Measurements from ENCODE around the gene BTBD19.

DNA sequence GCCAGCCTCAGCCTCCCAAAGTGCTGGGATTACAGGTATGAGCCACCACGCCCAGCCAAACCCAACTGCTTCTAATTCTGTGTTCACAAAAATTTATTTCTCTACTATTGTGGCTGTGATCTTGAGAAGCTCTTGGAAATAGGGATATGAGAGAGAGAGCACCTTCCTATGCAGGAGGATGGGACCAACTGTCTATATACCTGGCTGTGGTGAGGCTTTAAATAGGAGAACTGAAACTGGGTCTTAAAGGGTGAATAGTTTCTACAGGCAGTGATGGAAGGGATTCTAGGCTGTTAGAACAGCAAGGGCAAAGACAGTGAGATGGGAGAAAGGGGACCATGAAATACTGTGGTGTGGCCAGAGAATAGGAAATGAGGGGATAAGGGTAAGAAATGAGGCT, 43.0 kb downstream of the BTBD19 start:
- TF ChIP-seq, protein P1, sequence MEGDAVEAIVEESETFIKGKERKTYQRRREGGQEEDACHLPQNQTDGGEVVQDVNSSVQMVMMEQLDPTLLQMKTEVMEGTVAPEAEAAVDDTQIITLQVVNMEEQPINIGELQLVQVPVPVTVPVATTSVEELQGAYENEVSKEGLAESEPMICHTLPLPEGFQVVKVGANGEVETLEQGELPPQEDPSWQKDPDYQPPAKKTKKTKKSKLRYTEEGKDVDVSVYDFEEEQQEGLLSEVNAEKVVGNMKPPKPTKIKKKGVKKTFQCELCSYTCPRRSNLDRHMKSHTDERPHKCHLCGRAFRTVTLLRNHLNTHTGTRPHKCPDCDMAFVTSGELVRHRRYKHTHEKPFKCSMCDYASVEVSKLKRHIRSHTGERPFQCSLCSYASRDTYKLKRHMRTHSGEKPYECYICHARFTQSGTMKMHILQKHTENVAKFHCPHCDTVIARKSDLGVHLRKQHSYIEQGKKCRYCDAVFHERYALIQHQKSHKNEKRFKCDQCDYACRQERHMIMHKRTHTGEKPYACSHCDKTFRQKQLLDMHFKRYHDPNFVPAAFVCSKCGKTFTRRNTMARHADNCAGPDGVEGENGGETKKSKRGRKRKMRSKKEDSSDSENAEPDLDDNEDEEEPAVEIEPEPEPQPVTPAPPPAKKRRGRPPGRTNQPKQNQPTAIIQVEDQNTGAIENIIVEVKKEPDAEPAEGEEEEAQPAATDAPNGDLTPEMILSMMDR (IDR thresholded peaks at IDR 0.05 in 2 of 3, conservative IDR thresholded peaks at IDR 0.05 in 1 of 3; ENCODE audit: insufficient read depth in 2 of 3, low read depth in 1 of 3, low read length in 3 of 3), result no peak
- no peak for TF ChIP-seq POLR2AphosphoS5 (IDR thresholded peaks at IDR 0.05; ENCODE audit: control insufficient read depth, insufficient read depth, low read depth, low read length)
- TF ChIP-seq KDM1A (IDR thresholded peaks at IDR 0.05), result no peak
- no peak for TF ChIP-seq PRPF4 (IDR thresholded peaks at IDR 0.05; ENCODE audit: insufficient read depth, low read depth, low read length, poor library complexity, severe bottlenecking)
- no peak for TF ChIP-seq KLF1 (tag; IDR thresholded peaks at IDR 0.05)
- TF ChIP-seq RAD21 (CRISPR knock-in tag; conservative IDR thresholded peaks at IDR 0.05 in 1 of 2, IDR thresholded peaks at IDR 0.05 in 1 of 2), result no peak
- no peak for TF ChIP-seq NRF1 (conservative IDR thresholded peaks at IDR 0.05 in 1 of 2, IDR thresholded peaks at IDR 0.05 in 1 of 2)
- TF ChIP-seq CBX2 (IDR thresholded peaks at IDR 0.05; ENCODE audit: insufficient read depth, low read length, poor library complexity, severe bottlenecking), result no peak
- TF ChIP-seq, protein P2, sequence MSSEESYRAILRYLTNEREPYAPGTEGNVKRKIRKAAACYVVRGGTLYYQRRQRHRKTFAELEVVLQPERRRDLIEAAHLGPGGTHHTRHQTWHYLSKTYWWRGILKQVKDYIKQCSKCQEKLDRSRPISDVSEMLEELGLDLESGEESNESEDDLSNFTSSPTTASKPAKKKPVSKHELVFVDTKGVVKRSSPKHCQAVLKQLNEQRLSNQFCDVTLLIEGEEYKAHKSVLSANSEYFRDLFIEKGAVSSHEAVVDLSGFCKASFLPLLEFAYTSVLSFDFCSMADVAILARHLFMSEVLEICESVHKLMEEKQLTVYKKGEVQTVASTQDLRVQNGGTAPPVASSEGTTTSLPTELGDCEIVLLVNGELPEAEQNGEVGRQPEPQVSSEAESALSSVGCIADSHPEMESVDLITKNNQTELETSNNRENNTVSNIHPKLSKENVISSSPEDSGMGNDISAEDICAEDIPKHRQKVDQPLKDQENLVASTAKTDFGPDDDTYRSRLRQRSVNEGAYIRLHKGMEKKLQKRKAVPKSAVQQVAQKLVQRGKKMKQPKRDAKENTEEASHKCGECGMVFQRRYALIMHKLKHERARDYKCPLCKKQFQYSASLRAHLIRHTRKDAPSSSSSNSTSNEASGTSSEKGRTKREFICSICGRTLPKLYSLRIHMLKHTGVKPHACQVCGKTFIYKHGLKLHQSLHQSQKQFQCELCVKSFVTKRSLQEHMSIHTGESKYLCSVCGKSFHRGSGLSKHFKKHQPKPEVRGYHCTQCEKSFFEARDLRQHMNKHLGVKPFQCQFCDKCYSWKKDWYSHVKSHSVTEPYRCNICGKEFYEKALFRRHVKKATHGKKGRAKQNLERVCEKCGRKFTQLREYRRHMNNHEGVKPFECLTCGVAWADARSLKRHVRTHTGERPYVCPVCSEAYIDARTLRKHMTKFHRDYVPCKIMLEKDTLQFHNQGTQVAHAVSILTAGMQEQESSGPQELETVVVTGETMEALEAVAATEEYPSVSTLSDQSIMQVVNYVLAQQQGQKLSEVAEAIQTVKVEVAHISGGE (CRISPR knock-in tag; IDR thresholded peaks at IDR 0.05), result no peak

Measured in K562 (cell line).